BJ (cell line): ENCODE data around the gene TJP2. TPM values are rescaled to one million over a fixed set of nuclear protein-coding genes. Genes with fewer than 3 reads are reported as not detected.

ENCODE experiments used
- CTCF ChIA-PET: fragments of 350-600 bp; formaldehyde crosslinking; extraction: SDS; loops from one replicate; lab custom pipeline; 2021; ENCODE audit warnings: antibody characterized with exemption, inconsistent platforms; lab: Yijun Ruan, JAX
- POLR2A ChIA-PET: fragments of 300-600 bp; sonication (Branson Sonifier 250); formaldehyde crosslinking; extraction: SDS; loops from one replicate; lab custom pipeline; 2021; ENCODE audit warnings: antibody characterized with exemption; lab: Charles Lee
- DNase-seq: peaks from one replicate; pipeline ENCODE4 v3.0.0-alpha.2; 2011; ENCODE audit warnings: low read depth
- H3K27me3 ChIP-seq: 2 replicates; pipeline ENCODE4 v1.6.0; 2011; ENCODE audit warnings: low read length; ENCODE audit not compliant: control insufficient read depth, insufficient read depth
- H3K36me3 ChIP-seq: 2 replicates; pipeline ENCODE4 v1.5.1; 2011; ENCODE audit warnings: low read length; ENCODE audit not compliant: control insufficient read depth, insufficient read depth
- H3K4me3 ChIP-seq: 2 replicates; pipeline ENCODE4 v1.5.1; 2011; ENCODE audit warnings: low read depth, mild to moderate bottlenecking, control low read depth, low read length
- polyA plus RNA-seq: library from polyadenylated mRNA; depleted of rRNA; stranded (reverse); fragments of >200 nt; gene quantifications from 2 replicates; pipeline ENCODE4 v1.2.3, GENCODE V29; 2011
- TF ChIP-seq, protein P1 (sequence below): IDR thresholded peaks from 2 replicates; pipeline ENCODE4 v1.5.1; 2011; ENCODE audit warnings: low read depth, mild to moderate bottlenecking, control low read depth, inconsistent platforms, low read length, moderate library complexity; ENCODE audit not compliant: insufficient read depth

The TJP2 gene
- polyA plus RNA-seq, 1 experiment = 5.6 TPM

DNA sequence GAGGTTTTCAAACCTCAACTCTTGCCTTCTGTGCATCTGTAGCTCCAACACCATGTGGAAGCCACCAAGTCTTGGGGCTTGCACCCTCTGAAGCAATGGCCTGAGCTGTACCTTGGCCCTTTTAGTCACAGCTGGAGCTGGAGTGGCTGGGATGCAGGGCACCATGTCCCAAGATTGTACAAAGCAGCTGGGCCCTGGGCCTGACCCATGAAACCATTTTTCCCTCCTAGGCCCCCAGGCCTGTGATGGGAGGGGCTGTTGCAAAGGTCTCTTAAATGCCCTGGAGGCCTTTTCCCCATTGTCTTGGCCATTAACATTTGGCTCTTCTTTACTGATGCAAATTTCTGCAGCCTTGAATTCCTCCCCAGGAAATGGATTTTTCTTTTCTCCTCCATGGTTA, 139.1 kb downstream of the TJP2 start:
- ChIA-PET CTCF (no interaction called here), POLR2A (no interaction called here)
- Histone ChIP-seq H3K36me3 (no peaks in the 10 kb centered on the region), H3K27me3 (peaks cover 4% of the 10 kb centered on the region; the same call in 1 of the 2 replicates), H3K4me3 (no peak overlapping the region)
- TF ChIP-seq, protein P1, sequence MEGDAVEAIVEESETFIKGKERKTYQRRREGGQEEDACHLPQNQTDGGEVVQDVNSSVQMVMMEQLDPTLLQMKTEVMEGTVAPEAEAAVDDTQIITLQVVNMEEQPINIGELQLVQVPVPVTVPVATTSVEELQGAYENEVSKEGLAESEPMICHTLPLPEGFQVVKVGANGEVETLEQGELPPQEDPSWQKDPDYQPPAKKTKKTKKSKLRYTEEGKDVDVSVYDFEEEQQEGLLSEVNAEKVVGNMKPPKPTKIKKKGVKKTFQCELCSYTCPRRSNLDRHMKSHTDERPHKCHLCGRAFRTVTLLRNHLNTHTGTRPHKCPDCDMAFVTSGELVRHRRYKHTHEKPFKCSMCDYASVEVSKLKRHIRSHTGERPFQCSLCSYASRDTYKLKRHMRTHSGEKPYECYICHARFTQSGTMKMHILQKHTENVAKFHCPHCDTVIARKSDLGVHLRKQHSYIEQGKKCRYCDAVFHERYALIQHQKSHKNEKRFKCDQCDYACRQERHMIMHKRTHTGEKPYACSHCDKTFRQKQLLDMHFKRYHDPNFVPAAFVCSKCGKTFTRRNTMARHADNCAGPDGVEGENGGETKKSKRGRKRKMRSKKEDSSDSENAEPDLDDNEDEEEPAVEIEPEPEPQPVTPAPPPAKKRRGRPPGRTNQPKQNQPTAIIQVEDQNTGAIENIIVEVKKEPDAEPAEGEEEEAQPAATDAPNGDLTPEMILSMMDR = no peak
- DNase-seq = no peak

DNA sequence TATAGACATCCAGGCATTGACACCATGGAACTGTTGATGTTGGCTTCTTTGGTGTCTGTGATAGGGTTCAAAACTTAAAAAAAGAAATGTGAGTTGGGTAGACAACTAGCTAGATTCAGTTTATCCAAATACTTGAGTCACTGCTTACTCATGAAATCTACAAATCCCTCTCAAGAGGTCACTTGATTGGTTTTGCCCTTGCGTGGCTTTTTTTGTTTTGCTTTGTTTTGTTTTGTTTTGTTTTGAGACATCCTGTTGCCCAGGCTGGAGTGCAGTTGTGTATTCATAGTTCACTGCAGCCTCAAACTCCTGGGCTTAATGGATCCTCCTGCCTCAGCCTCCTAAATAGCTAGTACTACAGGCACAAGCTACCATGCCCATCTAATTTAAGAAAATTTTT, 140.5 kb downstream of the TJP2 start:
- CTCF ChIA-PET = interaction anchor here (0.8 kb wide), 1 partner anchor 108 kb away, joined by 3 read pairs; no protein-coding TSS in a partner anchor
- no peaks in the 10 kb centered on the region for H3K36me3 ChIP-seq
- POLR2A ChIA-PET = no interaction called here
- H3K4me3 ChIP-seq = no peak overlapping the region
- TF ChIP-seq, protein P1 = no peak
- no peak for DNase-seq
- H3K27me3 ChIP-seq = peaks cover 5% of the 10 kb centered on the region

DNA sequence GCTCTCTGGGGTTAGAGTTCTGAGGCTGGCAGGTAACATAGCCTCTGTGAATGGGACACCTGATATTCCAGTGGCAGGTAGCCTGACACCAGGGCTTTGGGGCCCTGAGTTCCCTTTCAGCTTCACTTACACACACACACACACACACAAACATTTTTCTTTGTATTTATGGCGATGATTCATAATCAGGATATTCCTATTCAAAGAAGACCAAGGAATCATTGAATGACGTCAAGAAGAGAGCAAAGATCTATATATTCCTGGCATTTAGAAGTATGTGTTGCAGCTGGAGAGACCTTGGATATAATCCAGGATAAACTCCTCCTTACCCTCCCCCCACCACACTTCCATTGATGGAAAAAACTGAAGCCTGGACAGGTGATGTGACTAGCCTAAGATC, 143.0 kb downstream of the TJP2 start:
- DNase-seq = no peak
- ChIA-PET POLR2A (no interaction called here), CTCF (no interaction called here)
- TF ChIP-seq, protein P1 = no peak
- Histone ChIP-seq H3K4me3 (no peak overlapping the region), H3K36me3 (no peaks in the 10 kb centered on the region), H3K27me3 (peaks cover 9% of the 10 kb centered on the region)

DNA sequence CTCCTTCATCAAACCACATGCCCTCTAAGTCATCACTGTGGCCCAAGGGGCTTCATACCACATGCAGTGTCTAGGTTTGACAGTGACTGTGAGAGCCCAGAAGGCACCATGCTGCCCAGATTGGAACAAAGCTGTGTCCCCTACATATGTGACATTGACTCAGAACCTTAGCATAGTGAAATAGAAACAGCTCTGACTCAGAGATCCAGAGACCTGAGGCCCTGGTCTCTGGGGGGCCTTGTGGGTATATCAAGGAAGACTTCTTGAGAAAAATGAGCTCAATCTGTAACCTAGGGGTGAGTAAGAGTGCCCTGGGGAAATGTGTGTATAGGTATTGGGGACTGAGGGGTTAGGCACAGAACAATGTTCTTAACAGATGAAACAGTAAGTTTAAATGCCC, 143.8 kb downstream of the TJP2 start:
- ChIA-PET POLR2A (no interaction called here), CTCF (no interaction called here)
- H3K36me3 ChIP-seq = no peaks in the 10 kb centered on the region
- peaks cover 9% of the 10 kb centered on the region for H3K27me3 ChIP-seq
- H3K4me3 ChIP-seq = no peak overlapping the region
- no peak for DNase-seq
- TF ChIP-seq, protein P1 = no peak

DNA sequence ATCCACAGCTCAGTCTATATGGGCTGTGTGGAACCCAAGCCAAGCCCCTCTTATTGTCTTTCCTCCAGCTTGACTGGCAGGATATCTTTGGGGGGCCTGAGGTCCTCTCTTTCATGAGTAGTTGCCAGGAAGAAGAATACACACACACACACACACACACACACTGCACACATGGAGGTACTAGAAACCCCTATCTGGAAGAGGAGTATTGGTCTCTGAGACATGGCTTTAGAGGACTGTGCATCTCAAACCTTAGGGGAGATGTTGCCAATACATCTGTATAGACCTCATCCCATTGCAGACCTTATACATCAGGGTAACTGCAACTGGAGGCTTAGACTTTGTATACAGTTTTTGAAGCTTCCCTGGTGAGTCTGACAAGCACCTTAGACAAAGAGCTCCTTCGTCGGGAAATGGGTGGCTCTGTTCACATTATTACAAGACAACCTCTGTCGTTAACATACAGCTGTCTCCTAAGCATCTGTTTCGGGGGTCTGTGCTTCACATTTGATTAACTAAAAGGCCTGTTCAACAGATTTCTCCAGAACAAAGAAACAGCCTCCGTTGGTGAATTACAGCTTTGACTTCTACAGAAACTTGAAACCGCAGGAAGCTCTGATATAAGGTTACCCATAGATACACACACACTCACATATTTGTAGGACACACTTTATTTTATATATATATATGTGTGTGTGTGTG, 145.4 kb downstream of the TJP2 start:
- CTCF ChIA-PET = interaction anchor here (0.9 kb wide), 1 partner anchor 17 kb away, joined by 3 read pairs; no protein-coding TSS in a partner anchor
- Histone ChIP-seq H3K36me3 (no peaks in the 10 kb centered on the region), H3K4me3 (no peak overlapping the region), H3K27me3 (peaks cover 16% of the 10 kb centered on the region)
- TF ChIP-seq, protein P1 = no peak
- POLR2A ChIA-PET = no interaction called here
- DNase-seq = no peak
